ENCODE results near the gene SPTAN1. TPM values are rescaled to one million over a fixed set of nuclear protein-coding genes. Genes with fewer than 3 reads are reported as not detected.

Gene SPTAN1
- total RNA-seq, 1 donor from 2014 or later, result 292 TPM

- Histone ChIP-seq H3K4me1 (peaks cover 74% of the 10 kb centered on the region), H3K4me3 (peak overlapping the region; percentile 77 to 95), H3K9me3 (no peaks in the 10 kb centered on the region), H3K27ac (peak overlapping the region; percentile 98), H3K27me3 (no peaks in the 10 kb centered on the region), H3K36me3 (no peaks in the 10 kb centered on the region)
- no peak for DNase-seq (ENCODE audit: extremely low spot score in 2 of 2)
- no peak for TF ChIP-seq POLR2A (IDR thresholded peaks at IDR 0.05)
- no peak for TF ChIP-seq POLR2AphosphoS5 (IDR thresholded peaks at IDR 0.05; ENCODE audit: insufficient read depth in 1 of 2, low read depth in 1 of 2)
- no peak for TF ChIP-seq CTCF (IDR thresholded peaks at IDR 0.05)
- intact Hi-C loops (cut with DNase I), result loop anchor here (10.0 kb wide), 1 partner anchor 131 kb away; the partner anchor contains the start of gene SET
These were observed 1.3 kb downstream of the SPTAN1 start for GRCh38 chr9:128553728-128554127.

- intact Hi-C loops (cut with DNase I), result loop anchor here (10.0 kb wide), 1 partner anchor 130 kb away; the partner anchor contains the start of gene SET
- Histone ChIP-seq H3K4me3 (peak overlapping the region; percentile 77 to 95), H3K9me3 (no peaks in the 10 kb centered on the region), H3K4me1 (peaks cover 80% of the 10 kb centered on the region), H3K27me3 (no peaks in the 10 kb centered on the region), H3K27ac (peak overlapping the region; percentile 98), H3K36me3 (no peaks in the 10 kb centered on the region)
- no peak for TF ChIP-seq CTCF (IDR thresholded peaks at IDR 0.05)
- no peak for TF ChIP-seq POLR2A (IDR thresholded peaks at IDR 0.05)
- no peak for TF ChIP-seq POLR2AphosphoS5 (IDR thresholded peaks at IDR 0.05; ENCODE audit: insufficient read depth in 1 of 2, low read depth in 1 of 2)
- DNase-seq (ENCODE audit: extremely low spot score in 2 of 2), result no peak
These were observed 1.9 kb downstream of the SPTAN1 start for GRCh38 chr9:128554155-128554862.

- Histone ChIP-seq H3K27ac (peak overlapping the region; percentile 98), H3K27me3 (no peaks in the 10 kb centered on the region), H3K9me3 (no peaks in the 10 kb centered on the region), H3K36me3 (no peaks in the 10 kb centered on the region), H3K4me3 (peak overlapping the region in 1 of 2 donors; percentile 77), H3K4me1 (peaks cover 78% of the 10 kb centered on the region)
- no peak for TF ChIP-seq CTCF (IDR thresholded peaks at IDR 0.05)
- peak in 1 of 2 donors; percentile 49 for TF ChIP-seq POLR2AphosphoS5 (IDR thresholded peaks at IDR 0.05; ENCODE audit: insufficient read depth in 1 of 2, low read depth in 1 of 2)
- no peak for TF ChIP-seq POLR2A (IDR thresholded peaks at IDR 0.05)
- DNase-seq (ENCODE audit: extremely low spot score in 2 of 2), result no peak
- intact Hi-C loops (cut with DNase I), result loop anchor here (10.0 kb wide), 1 partner anchor 130 kb away; the partner anchor contains the start of gene SET
These were observed 2.9 kb downstream of the SPTAN1 start for GRCh38 chr9:128555180-128555721.

- intact Hi-C loops (cut with DNase I), result loop anchor here (10.0 kb wide), 1 partner anchor 129 kb away; the partner anchor contains the start of gene SET
- H3K27ac ChIP-seq, result peak overlapping the region; percentile 4
These were observed 3.9 kb downstream of the SPTAN1 start for GRCh38 chr9:128556276-128556675.

More at GRCh38 chr9:128556276-128556675, 3.9 kb downstream of the SPTAN1 start:
- no peak for DNase-seq (ENCODE audit: extremely low spot score in 2 of 2)
- Histone ChIP-seq H3K9me3 (no peaks in the 10 kb centered on the region), H3K4me3 (no peak overlapping the region), H3K4me1 (peaks cover 75% of the 10 kb centered on the region), H3K36me3 (no peaks in the 10 kb centered on the region), H3K27me3 (no peaks in the 10 kb centered on the region)
- TF ChIP-seq POLR2AphosphoS5 (IDR thresholded peaks at IDR 0.05; ENCODE audit: insufficient read depth in 1 of 2, low read depth in 1 of 2) (no peak), POLR2A (IDR thresholded peaks at IDR 0.05) (no peak), CTCF (IDR thresholded peaks at IDR 0.05) (no peak)
